Measurements from ENCODE around the gene PCSK6. TPM values are rescaled to one million over a fixed set of nuclear protein-coding genes. Genes with fewer than 3 reads are reported as not detected.
A peak's percentile ranks its signal among the peaks of the same experiment; 100 is the strongest.
"Not testable (repeated sequence)": the region's sequence is repeated elsewhere in the genome, so short reads cannot be mapped to it uniquely, and the experiment has no call there.

Gene PCSK6
- total RNA-seq, 1 experiment from 2014 or later, result 10.6 TPM

DNA sequence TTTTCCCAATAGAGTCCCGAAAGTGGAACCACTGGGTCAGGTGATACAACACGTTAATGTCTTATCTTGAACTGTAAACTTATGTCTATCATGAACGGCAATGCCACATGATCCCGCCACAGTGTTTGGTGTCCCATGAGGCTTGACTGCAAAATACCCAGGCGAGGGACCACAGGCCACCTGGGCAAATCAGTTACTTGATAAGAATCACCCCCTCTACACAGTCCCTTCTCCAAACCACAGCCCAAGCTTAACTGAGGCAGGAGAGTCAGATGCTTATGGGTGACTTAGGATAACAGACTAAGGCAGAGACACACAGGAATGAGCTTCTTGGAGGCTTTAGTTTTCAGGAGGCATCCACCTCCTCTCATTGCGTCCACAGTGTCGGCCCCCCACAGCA is 151.5 kb downstream of the PCSK6 start:
- Histone ChIP-seq H3K9me3 (ENCODE audit: control insufficient read depth, insufficient read depth, low read depth, low read length) (no peaks in the 10 kb centered on the region), H3K27ac (ENCODE audit: low read length) (no peak overlapping the region), H3K27me3 (ENCODE audit: control insufficient read depth, insufficient read depth, low read length) (no peaks in the 10 kb centered on the region; the same call in 1 of the 2 replicates), H3K4me3 (ENCODE audit: low read depth in 2 of 2, low read length in 2 of 2) (no peak overlapping the region), H3K36me3 (ENCODE audit: control insufficient read depth, insufficient read depth, low read length) (peaks cover 3% of the 10 kb centered on the region; the same call in 1 of the 2 replicates), H3K4me1 (ENCODE audit: control insufficient read depth, insufficient read depth, low read length) (no peaks in the 10 kb centered on the region)
- intact Hi-C loops (cut with micrococcal nuclease; ENCODE audit: unreplicated experiment) (no loop called here), in situ Hi-C loops (cut with HindIII; ENCODE audit: low pct_unique_long_range_greater_than_20kb, low sequenced_read_pairs) (no loop called here)
- ATAC-seq (no peak), DNase-seq (ENCODE audit: low read depth, low spot score) (no peak)
- TF ChIP-seq POLR2AphosphoS5 (IDR thresholded peaks at IDR 0.05; ENCODE audit: low read depth, low read length) (no peak), SIN3A (IDR thresholded peaks at IDR 0.05; ENCODE audit: borderline replicate concordance, insufficient read depth, low read depth, low read length) (no peak), TCF7L2 (IDR thresholded peaks at IDR 0.05; ENCODE audit: low read depth, low read length) (no peak)
- TF ChIP-seq, protein P1, sequence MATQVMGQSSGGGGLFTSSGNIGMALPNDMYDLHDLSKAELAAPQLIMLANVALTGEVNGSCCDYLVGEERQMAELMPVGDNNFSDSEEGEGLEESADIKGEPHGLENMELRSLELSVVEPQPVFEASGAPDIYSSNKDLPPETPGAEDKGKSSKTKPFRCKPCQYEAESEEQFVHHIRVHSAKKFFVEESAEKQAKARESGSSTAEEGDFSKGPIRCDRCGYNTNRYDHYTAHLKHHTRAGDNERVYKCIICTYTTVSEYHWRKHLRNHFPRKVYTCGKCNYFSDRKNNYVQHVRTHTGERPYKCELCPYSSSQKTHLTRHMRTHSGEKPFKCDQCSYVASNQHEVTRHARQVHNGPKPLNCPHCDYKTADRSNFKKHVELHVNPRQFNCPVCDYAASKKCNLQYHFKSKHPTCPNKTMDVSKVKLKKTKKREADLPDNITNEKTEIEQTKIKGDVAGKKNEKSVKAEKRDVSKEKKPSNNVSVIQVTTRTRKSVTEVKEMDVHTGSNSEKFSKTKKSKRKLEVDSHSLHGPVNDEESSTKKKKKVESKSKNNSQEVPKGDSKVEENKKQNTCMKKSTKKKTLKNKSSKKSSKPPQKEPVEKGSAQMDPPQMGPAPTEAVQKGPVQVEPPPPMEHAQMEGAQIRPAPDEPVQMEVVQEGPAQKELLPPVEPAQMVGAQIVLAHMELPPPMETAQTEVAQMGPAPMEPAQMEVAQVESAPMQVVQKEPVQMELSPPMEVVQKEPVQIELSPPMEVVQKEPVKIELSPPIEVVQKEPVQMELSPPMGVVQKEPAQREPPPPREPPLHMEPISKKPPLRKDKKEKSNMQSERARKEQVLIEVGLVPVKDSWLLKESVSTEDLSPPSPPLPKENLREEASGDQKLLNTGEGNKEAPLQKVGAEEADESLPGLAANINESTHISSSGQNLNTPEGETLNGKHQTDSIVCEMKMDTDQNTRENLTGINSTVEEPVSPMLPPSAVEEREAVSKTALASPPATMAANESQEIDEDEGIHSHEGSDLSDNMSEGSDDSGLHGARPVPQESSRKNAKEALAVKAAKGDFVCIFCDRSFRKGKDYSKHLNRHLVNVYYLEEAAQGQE (IDR thresholded peaks at IDR 0.05; ENCODE audit: insufficient read depth in 1 of 2, low read depth in 2 of 2, low read length in 1 of 2), result no peak
- ChIA-PET POLR2A (no interaction called here), CTCF (no interaction called here)
- no TSS peak for BruUV-seq (replicated peaks)

DNA sequence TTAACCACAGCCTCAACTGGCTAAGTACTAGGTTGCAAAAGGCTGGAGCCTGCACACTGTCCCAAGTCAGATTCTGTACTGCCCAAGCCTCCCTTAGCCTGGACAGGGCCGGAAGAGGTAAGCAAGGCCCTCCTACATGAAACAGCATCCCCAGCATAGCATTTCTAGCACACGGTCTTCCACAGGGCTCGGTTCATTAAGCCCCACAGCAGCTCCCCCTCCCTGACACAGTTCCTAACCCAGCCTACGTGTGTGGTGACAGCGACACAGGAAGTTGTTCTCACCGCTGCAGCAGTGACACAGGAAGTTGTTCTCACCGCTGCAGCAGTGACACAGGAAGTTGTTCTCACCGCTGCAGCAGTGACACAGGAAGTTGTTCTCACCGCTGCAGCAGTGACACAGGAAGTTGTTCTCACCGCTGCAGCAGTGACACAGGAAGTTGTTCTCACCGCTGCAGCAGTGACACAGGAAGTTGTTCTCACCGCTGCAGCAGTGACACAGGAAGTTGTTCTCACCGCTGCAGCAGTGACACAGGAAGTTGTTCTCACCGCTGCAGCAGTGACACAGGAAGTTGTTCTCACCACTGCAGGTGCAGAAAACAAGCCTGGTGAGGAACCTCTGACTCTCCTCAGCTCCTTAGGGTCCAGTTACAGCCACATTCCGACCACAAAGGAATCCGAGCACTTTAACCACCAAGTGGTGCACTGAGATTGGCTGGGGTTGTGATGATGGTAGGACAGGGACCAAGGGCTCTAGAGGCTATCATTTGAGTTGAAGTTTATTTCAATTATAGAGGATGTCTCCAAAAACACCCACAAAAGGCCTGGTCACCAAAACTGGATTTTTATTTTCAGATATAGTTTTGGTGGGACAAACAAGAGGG is 155.4 kb downstream of the PCSK6 start:
- H3K27me3 ChIP-seq (ENCODE audit: control insufficient read depth, insufficient read depth, low read length); H3K9me3 ChIP-seq (ENCODE audit: control insufficient read depth, insufficient read depth, low read depth, low read length); H3K4me1 ChIP-seq (ENCODE audit: control insufficient read depth, insufficient read depth, low read length); DNase-seq (ENCODE audit: low read depth, low spot score); H3K27ac ChIP-seq (ENCODE audit: low read length); BruUV-seq (replicated peaks); intact Hi-C loops (cut with micrococcal nuclease; ENCODE audit: unreplicated experiment); POLR2A ChIA-PET; H3K36me3 ChIP-seq (ENCODE audit: control insufficient read depth, insufficient read depth, low read length); H3K4me3 ChIP-seq (ENCODE audit: low read depth in 2 of 2, low read length in 2 of 2); in situ Hi-C loops (cut with HindIII; ENCODE audit: low pct_unique_long_range_greater_than_20kb, low sequenced_read_pairs): not testable (repeated sequence)
- CTCF ChIA-PET, result interaction anchor here (0.7 kb wide), 1 partner anchor 148 kb away, joined by 3 read pairs; no protein-coding TSS in a partner anchor
- ATAC-seq, result 0 out of 2 replicates have a peak, but pooled peaks have one; percentile 43

DNA sequence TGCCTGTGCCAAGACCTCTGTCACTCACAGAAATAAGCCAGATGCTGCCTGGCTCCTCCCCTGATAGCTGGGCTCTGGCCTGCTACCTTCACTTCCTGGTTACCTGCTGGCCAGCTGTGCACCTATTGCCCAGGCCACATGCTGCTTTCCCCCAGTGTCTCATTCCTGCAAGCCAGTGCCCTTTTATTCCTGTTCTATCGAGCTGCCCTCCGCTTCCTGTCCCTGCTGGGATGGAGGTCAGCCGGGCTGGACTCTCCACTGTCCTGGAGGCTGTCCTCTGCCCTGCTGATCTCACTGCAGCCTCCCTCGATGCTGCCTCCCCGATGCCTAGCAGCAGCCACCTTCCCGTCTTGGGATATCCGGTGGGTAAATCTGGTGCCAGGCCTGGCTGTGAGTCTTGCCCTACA is 157.4 kb downstream of the PCSK6 start:
- no peak for DNase-seq (ENCODE audit: low read depth, low spot score)
- intact Hi-C loops (cut with micrococcal nuclease; ENCODE audit: unreplicated experiment) (no loop called here), in situ Hi-C loops (cut with HindIII; ENCODE audit: low pct_unique_long_range_greater_than_20kb, low sequenced_read_pairs) (no loop called here)
- no peak for ATAC-seq
- Histone ChIP-seq H3K27me3 (ENCODE audit: control insufficient read depth, insufficient read depth, low read length) (no peaks in the 10 kb centered on the region), H3K9me3 (ENCODE audit: control insufficient read depth, insufficient read depth, low read depth, low read length) (no peaks in the 10 kb centered on the region), H3K4me1 (ENCODE audit: control insufficient read depth, insufficient read depth, low read length) (no peaks in the 10 kb centered on the region), H3K4me3 (ENCODE audit: low read depth in 2 of 2, low read length in 2 of 2) (no peak overlapping the region), H3K36me3 (ENCODE audit: control insufficient read depth, insufficient read depth, low read length) (peaks cover 3% of the 10 kb centered on the region; the same call in 1 of the 2 replicates), H3K27ac (ENCODE audit: low read length) (no peak overlapping the region)
- POLR2A ChIA-PET, result no interaction called here
- no peak for TF ChIP-seq SIN3A (IDR thresholded peaks at IDR 0.05; ENCODE audit: borderline replicate concordance, insufficient read depth, low read depth, low read length)
- no peak for TF ChIP-seq POLR2AphosphoS5 (IDR thresholded peaks at IDR 0.05; ENCODE audit: low read depth, low read length)
- no peak for TF ChIP-seq TCF7L2 (IDR thresholded peaks at IDR 0.05; ENCODE audit: low read depth, low read length)
- TF ChIP-seq, protein P1 (IDR thresholded peaks at IDR 0.05; ENCODE audit: insufficient read depth in 1 of 2, low read depth in 2 of 2, low read length in 1 of 2), result no peak
- TF ChIP-seq, protein P2, sequence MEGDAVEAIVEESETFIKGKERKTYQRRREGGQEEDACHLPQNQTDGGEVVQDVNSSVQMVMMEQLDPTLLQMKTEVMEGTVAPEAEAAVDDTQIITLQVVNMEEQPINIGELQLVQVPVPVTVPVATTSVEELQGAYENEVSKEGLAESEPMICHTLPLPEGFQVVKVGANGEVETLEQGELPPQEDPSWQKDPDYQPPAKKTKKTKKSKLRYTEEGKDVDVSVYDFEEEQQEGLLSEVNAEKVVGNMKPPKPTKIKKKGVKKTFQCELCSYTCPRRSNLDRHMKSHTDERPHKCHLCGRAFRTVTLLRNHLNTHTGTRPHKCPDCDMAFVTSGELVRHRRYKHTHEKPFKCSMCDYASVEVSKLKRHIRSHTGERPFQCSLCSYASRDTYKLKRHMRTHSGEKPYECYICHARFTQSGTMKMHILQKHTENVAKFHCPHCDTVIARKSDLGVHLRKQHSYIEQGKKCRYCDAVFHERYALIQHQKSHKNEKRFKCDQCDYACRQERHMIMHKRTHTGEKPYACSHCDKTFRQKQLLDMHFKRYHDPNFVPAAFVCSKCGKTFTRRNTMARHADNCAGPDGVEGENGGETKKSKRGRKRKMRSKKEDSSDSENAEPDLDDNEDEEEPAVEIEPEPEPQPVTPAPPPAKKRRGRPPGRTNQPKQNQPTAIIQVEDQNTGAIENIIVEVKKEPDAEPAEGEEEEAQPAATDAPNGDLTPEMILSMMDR (IDR thresholded peaks at IDR 0.05), result no peak
- no TSS peak for BruUV-seq (replicated peaks)
- CTCF ChIA-PET, result no interaction called here

Data from Panc1 (cell line).